Panc1 (cell line): ENCODE measurements around the gene TSHZ2.

ENCODE experiments used
- POLR2AphosphoS5 ChIP-seq: IDR thresholded peaks from 2 replicates; pipeline ENCODE4 v1.6.1; 2012; ENCODE audit warnings: mild to moderate bottlenecking, low read depth, low read length, moderate library complexity
- REST ChIP-seq, 2 experiments: IDR thresholded peaks; 2 replicates each; pipeline ENCODE4 v1.6.1; 2011 to 2012; ENCODE audit warnings: low read depth in 2 of 2, control low read depth in 1 of 2, low read length in 1 of 2, mild to moderate bottlenecking in 1 of 2, moderate library complexity in 1 of 2; ENCODE audit not compliant: insufficient read depth in 1 of 2
- SIN3A ChIP-seq: IDR thresholded peaks from 2 replicates; pipeline ENCODE4 v1.6.1; 2012; ENCODE audit warnings: low read depth, mild to moderate bottlenecking, low read length, moderate library complexity, borderline replicate concordance; ENCODE audit not compliant: insufficient read depth
- TCF7L2 ChIP-seq: IDR thresholded peaks from 2 replicates; pipeline ENCODE4 v1.6.1; 2011; ENCODE audit warnings: mild to moderate bottlenecking, low read depth, low read length, inconsistent platforms
- TF ChIP-seq, protein P1 (sequence below): fragments of 450-650 bp; IDR thresholded peaks from 2 replicates; pipeline ENCODE4 v1.5.1; 2017; ENCODE audit warnings: mild to moderate bottlenecking

DNA sequence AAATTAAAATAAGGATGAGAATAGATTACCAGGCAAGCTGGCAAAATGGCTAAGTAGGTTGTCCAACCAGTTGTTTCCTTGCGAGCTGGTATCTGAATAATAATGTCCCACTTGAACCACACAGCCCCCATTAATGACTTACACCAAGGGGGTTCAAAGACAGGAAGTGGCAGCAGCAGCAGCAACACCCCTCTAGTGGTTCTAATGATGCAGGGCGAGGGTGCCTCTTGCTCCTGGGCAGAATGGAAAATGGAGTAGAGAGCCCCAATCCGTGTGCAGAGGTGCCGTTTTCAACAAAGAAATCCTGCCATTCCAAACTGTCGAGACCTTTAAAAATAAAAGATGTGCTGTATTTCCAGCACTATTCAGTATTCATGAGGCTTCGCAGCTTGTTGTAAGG is 218.1 kb downstream of the TSHZ2 start:
- TF ChIP-seq, protein P1, sequence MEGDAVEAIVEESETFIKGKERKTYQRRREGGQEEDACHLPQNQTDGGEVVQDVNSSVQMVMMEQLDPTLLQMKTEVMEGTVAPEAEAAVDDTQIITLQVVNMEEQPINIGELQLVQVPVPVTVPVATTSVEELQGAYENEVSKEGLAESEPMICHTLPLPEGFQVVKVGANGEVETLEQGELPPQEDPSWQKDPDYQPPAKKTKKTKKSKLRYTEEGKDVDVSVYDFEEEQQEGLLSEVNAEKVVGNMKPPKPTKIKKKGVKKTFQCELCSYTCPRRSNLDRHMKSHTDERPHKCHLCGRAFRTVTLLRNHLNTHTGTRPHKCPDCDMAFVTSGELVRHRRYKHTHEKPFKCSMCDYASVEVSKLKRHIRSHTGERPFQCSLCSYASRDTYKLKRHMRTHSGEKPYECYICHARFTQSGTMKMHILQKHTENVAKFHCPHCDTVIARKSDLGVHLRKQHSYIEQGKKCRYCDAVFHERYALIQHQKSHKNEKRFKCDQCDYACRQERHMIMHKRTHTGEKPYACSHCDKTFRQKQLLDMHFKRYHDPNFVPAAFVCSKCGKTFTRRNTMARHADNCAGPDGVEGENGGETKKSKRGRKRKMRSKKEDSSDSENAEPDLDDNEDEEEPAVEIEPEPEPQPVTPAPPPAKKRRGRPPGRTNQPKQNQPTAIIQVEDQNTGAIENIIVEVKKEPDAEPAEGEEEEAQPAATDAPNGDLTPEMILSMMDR = no peak
- no peak for TF ChIP-seq POLR2AphosphoS5
- no peak for TF ChIP-seq REST (IDR thresholded peaks at IDR 0.05; ENCODE audit: insufficient read depth in 1 of 2, low read depth in 2 of 2, low read length in 1 of 2)
- no peak for TF ChIP-seq TCF7L2
- no peak for TF ChIP-seq SIN3A
